ENCODE data around the gene GAMT.

The GAMT gene

DNA sequence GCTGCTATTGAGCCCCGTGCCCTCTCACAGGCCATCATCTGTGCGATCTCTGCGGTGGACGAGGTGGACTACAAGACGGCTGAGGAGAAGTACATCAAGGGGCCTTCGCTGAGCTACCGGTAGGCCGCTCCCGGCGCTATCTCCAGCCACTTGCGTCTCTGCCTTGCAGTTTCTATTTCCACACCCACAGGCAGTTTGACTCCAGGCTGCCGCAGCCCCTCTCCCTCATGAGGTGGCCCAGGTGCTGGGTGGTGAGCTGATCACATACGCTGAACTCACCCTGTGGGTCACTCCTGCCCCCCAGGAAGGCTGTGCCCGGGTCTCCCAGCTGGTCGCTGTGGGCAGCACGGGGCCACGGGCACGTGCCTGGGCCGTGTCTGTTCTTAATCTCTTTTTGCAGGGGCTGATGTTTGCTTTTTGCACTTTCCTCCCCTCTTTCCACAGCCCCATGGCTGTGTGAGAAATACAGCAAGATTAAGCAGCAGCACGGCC, 28.3 kb downstream of the GAMT start:
- H3K27ac ChIP-seq (ENCODE audit: poor library complexity, severe bottlenecking): no peak overlapping the region
- H3K4me3 ChIP-seq (ENCODE audit: severe bottlenecking): no peak overlapping the region
- ATAC-seq (ENCODE audit: low read depth): no peak
- peaks cover 19% of the 10 kb centered on the region for H3K36me3 ChIP-seq (ENCODE audit: low read depth)
- TF ChIP-seq, protein P1, sequence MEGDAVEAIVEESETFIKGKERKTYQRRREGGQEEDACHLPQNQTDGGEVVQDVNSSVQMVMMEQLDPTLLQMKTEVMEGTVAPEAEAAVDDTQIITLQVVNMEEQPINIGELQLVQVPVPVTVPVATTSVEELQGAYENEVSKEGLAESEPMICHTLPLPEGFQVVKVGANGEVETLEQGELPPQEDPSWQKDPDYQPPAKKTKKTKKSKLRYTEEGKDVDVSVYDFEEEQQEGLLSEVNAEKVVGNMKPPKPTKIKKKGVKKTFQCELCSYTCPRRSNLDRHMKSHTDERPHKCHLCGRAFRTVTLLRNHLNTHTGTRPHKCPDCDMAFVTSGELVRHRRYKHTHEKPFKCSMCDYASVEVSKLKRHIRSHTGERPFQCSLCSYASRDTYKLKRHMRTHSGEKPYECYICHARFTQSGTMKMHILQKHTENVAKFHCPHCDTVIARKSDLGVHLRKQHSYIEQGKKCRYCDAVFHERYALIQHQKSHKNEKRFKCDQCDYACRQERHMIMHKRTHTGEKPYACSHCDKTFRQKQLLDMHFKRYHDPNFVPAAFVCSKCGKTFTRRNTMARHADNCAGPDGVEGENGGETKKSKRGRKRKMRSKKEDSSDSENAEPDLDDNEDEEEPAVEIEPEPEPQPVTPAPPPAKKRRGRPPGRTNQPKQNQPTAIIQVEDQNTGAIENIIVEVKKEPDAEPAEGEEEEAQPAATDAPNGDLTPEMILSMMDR (IDR thresholded peaks at IDR 0.05; ENCODE audit: poor library complexity, severe bottlenecking): no peak
- no peaks in the 10 kb centered on the region for H3K27me3 ChIP-seq (ENCODE audit: insufficient read depth, poor library complexity, severe bottlenecking)
- H3K4me1 ChIP-seq (ENCODE audit: insufficient read depth, poor library complexity, severe bottlenecking): no peaks in the 10 kb centered on the region
- no peak for DNase-seq (ENCODE audit: low spot score)
- no peaks in the 10 kb centered on the region for H3K9me3 ChIP-seq (ENCODE audit: severe bottlenecking)

DNA sequence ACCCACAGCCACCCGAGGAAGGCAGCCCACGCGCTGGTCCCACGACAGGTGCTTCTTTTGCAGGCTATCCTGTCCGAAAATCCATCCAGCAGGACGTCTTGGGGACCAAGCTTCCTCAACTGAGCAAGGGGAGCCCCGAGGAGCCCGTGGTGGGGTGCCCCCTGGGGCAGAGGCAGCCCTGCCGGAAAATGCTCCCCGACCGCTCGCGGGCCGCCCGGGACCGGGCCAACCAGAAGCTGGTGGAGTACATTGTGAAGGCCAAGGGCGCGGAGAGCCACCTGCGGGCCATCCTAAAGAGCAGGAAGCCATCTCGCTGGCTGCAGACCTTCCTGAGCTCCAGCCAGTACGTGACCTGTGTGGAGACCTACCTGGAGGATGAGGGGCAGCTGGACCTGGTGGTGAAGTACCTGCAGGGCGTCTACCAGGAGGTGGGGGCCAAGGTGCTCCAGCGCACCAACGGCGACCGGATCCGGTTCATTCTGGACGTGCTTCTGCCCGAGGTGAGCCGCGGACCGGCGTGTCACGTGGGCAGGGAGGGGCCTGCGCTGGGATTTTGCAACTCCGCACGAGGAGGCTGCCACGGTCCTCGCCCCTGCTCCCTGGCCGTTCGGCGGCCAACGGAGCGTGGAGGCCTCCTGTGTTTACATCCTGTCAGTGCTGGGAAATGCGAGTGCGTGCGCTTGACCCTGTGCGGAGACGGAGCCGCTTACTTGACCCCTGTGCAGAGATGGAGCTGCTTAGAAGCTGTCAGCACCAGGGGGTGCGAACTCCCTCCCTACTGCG, 30.6 kb downstream of the GAMT start:
- Histone ChIP-seq H3K9me3 (ENCODE audit: severe bottlenecking) (no peaks in the 10 kb centered on the region), H3K36me3 (ENCODE audit: low read depth) (peaks cover 19% of the 10 kb centered on the region)

DNA sequence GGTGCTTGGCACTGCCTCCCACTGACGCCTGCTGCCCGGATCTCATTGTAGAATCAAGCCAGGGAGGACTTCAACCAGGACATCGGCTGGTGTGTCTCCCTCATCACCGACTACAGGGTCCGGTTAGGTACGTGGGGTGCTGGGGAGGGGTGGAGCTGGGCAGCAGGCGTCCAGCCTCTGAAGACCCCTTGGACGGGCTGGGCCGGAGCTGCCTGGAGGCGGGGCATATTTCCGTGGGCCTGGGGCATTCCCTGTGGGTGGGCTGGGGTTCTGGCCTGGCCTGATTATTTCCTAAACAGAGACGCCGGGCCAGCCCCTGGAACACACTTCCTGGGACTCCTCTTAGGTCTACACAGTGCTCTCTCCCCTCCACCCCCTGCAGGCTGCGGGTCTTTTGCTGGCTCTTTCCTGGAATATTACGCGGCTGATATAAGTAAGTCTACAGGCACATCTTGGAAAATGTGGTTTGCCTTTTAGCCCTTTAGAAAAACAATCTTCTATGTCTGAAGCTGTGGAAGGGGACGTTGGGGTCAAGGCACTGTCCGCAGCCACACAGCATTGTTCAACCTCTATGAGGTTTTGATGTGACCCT, 32.0 kb downstream of the GAMT start:
- peaks cover 27% of the 10 kb centered on the region for H3K36me3 ChIP-seq (ENCODE audit: low read depth)
- H3K27me3 ChIP-seq (ENCODE audit: insufficient read depth, poor library complexity, severe bottlenecking): no peaks in the 10 kb centered on the region
- DNase-seq (ENCODE audit: low spot score): no peak
- no peak for ATAC-seq (ENCODE audit: low read depth)
- no peak overlapping the region for H3K27ac ChIP-seq (ENCODE audit: poor library complexity, severe bottlenecking)
- H3K9me3 ChIP-seq (ENCODE audit: severe bottlenecking): no peaks in the 10 kb centered on the region
- H3K4me1 ChIP-seq (ENCODE audit: insufficient read depth, poor library complexity, severe bottlenecking): no peaks in the 10 kb centered on the region
- no peak overlapping the region for H3K4me3 ChIP-seq (ENCODE audit: severe bottlenecking)
- TF ChIP-seq, protein P1 (IDR thresholded peaks at IDR 0.05; ENCODE audit: poor library complexity, severe bottlenecking): no peak

More for the DNA sequence above, 30.6 kb downstream of the GAMT start:
- Histone ChIP-seq H3K4me1 (ENCODE audit: insufficient read depth, poor library complexity, severe bottlenecking) (no peaks in the 10 kb centered on the region), H3K4me3 (ENCODE audit: severe bottlenecking) (no peak overlapping the region), H3K27me3 (ENCODE audit: insufficient read depth, poor library complexity, severe bottlenecking) (no peaks in the 10 kb centered on the region), H3K27ac (ENCODE audit: poor library complexity, severe bottlenecking) (no peak overlapping the region)
- no peak for DNase-seq (ENCODE audit: low spot score)
- no peak for ATAC-seq (ENCODE audit: low read depth)
- TF ChIP-seq, protein P1 (IDR thresholded peaks at IDR 0.05; ENCODE audit: poor library complexity, severe bottlenecking): no peak

DNA sequence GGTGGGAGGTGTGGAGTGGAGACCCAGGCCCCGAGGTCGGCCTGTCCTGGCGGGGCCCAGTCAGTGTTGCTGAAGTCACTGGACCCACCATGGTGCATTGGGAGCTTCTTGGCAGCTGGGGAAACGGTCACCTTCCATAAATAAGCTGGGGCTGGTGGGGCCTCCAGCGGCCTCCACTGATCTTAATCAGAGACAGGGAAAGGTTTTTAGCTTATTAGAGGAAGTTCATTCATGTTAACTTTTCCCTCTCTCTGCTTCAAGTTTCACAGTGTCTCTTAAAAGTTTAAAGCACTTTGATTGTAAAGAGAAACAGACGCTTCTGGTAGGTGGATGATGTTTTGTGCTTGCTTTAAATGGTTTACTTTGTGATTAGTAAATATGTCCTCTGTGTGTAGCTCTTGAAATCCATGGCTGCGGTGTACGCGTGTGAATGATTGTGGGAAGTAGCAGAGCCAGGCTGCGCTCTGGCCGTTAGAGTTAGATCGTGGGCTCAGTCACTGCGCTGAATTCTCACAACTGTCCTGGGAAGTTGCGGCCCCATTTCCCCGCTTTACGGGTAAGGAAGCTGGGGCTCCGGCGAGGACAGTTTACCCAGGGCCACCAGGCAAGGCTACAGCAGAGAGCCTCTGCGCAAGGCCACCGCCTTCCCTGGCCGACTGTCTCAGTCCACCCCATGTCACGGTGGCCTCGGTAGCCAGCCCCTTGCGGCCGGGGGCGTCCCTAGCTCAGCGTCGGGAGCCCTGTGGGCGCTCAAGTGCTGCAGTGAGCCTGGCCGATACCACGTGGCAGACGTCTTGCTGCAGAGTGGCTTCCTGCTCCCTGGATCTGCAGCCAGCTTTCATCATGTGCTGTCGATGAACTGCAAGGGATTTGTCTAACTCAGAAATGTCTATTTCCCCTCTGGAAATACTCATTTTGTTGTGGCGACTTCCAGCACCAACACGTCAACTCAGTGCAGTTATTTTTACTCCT, 34.2 kb downstream of the GAMT start:
- TF ChIP-seq, protein P1 (IDR thresholded peaks at IDR 0.05; ENCODE audit: poor library complexity, severe bottlenecking): no peak
- H3K27ac ChIP-seq (ENCODE audit: poor library complexity, severe bottlenecking): no peak overlapping the region
- H3K36me3 ChIP-seq (ENCODE audit: low read depth): peaks cover 43% of the 10 kb centered on the region
- ATAC-seq (ENCODE audit: low read depth) (no peak), DNase-seq (ENCODE audit: low spot score) (no peak)
- no peaks in the 10 kb centered on the region for H3K4me1 ChIP-seq (ENCODE audit: insufficient read depth, poor library complexity, severe bottlenecking)
- no peaks in the 10 kb centered on the region for H3K9me3 ChIP-seq (ENCODE audit: severe bottlenecking)
- H3K27me3 ChIP-seq (ENCODE audit: insufficient read depth, poor library complexity, severe bottlenecking): no peaks in the 10 kb centered on the region
- H3K4me3 ChIP-seq (ENCODE audit: severe bottlenecking): no peak overlapping the region

Measured in RWPE2 (cell line).